Common myeloid progenitor, CD34-positive (primary cell): ENCODE data around the gene SMARCD2.
"Not testable (repeated sequence)": the region's sequence is repeated elsewhere in the genome, so short reads cannot be mapped to it uniquely, and the experiment has no call there.

Source experiments
- CTCF ChIA-PET: fragments of 350-600 bp; sonication (Branson Sonifier 250); formaldehyde crosslinking; loops from one replicate; lab custom pipeline; 2021; ENCODE audit warnings: antibody characterized with exemption; lab: Charles Lee
- POLR2A ChIA-PET: fragments of 350-600 bp; sonication (Branson Sonifier 250); formaldehyde crosslinking; loops from one replicate; lab custom pipeline; 2021; ENCODE audit warnings: antibody characterized with exemption; lab: Charles Lee
- DNase-seq, 3 donors: peaks; one replicate each; pipeline versions ENCODE4 v3.0.0 to v3.0.0-alpha.2; 2013
- H3K27ac ChIP-seq, 2 experiments: 1 replicate in 1 of 2; 2 replicates in 1 of 2; pipeline ENCODE4 v1.7.0; 2013; ENCODE audit warnings: inconsistent platforms in 2 of 2, low read length in 2 of 2, mild to moderate bottlenecking in 2 of 2, low read depth in 1 of 2, moderate library complexity in 1 of 2; ENCODE audit not compliant: severe bottlenecking in 2 of 2, insufficient read depth in 1 of 2, poor library complexity in 1 of 2
- H3K27me3 ChIP-seq, 5 experiments: replicated peaks in 2 of 5; 1 replicate in 3 of 5; 2 replicates in 2 of 5; pipeline versions ENCODE4 v1.6.1 to v1.7.0; 2013; ENCODE audit warnings: low read length in 4 of 5, mild to moderate bottlenecking in 2 of 5, moderate library complexity in 2 of 5, inconsistent platforms in 1 of 5; ENCODE audit not compliant: insufficient read depth in 5 of 5, control insufficient read depth in 4 of 5
- H3K36me3 ChIP-seq, 4 experiments: 1 replicate in 2 of 4; 2 replicates in 2 of 4; pipeline versions ENCODE4 v1.6.1 to v1.7.0; 2013; ENCODE audit warnings: low read length in 3 of 4, control low read depth in 1 of 4, mild to moderate bottlenecking in 1 of 4; ENCODE audit not compliant: control insufficient read depth in 4 of 4, insufficient read depth in 4 of 4
- H3K4me1 ChIP-seq, 4 experiments: 1 replicate in 3 of 4; 2 replicates in 1 of 4; pipeline versions ENCODE4 v1.6.1 to v1.7.1; 2013; ENCODE audit warnings: low read length in 3 of 4, mild to moderate bottlenecking in 3 of 4, control low read depth in 1 of 4, inconsistent platforms in 1 of 4, moderate library complexity in 1 of 4; ENCODE audit not compliant: control insufficient read depth in 4 of 4, insufficient read depth in 4 of 4; ENCODE audit errors: control extremely low read depth in 1 of 4
- H3K4me3 ChIP-seq, 7 experiments: 1 replicate in 4 of 7; 2 replicates in 3 of 7; pipeline versions ENCODE4 v1.5.1 to v1.7.0; 2013; ENCODE audit warnings: mild to moderate bottlenecking in 7 of 7, low read length in 6 of 7, moderate library complexity in 6 of 7, inconsistent platforms in 2 of 7, low read depth in 2 of 7, control low read depth in 1 of 7; ENCODE audit not compliant: insufficient read depth in 4 of 7, control insufficient read depth in 1 of 7; ENCODE audit errors: extremely low read depth in 1 of 7
- H3K9me3 ChIP-seq, 5 experiments: 1 replicate in 4 of 5; 2 replicates in 1 of 5; pipeline versions ENCODE4 v1.6.1 to v1.7.1; 2013; ENCODE audit warnings: low read length in 4 of 5, mild to moderate bottlenecking in 2 of 5, inconsistent platforms in 1 of 5, low read depth in 1 of 5, moderate library complexity in 1 of 5; ENCODE audit not compliant: control insufficient read depth in 4 of 5, insufficient read depth in 2 of 5; ENCODE audit errors: control extremely low read depth in 1 of 5
- WGBS: methylation state at CpG from one replicate; pipeline ENCODE4 v1.1.5; 2013; ENCODE audit not compliant: insufficient coverage; 5-methylcytosine and 5-hydroxymethylcytosine counted together

SMARCD2 gene

DNA sequence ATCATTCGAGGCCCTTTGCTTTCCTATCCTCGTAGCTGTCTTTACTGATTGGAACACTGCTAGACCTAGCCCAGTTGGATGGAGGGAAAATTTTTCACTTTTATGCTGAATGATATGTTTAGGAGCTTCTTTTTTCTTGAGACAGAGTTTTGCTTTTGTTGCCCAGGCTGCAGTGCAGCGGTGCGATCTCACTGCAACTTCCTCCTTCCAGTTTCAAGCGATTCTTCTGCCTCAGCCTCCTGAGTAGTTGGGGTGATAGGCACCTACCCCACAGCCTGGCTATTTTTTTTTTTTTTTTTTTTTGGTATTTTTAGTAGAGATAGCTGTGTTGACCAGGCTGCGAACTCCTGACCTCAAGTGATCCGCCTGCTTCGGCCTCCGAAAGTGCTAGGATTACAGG is 32.5 kb downstream of the SMARCD2 start:
- Histone ChIP-seq H3K36me3 (peaks cover 31 to 91% (median 70%) of the 10 kb centered on the region in 4 experiments), H3K4me1 (no peaks in the 10 kb centered on the region), H3K9me3 (no peaks in the 10 kb centered on the region), H3K27ac (no peak overlapping the region), H3K4me3 (no peak overlapping the region), H3K27me3 (no peaks in the 10 kb centered on the region)
- POLR2A ChIA-PET = interaction anchor here (0.8 kb wide), 1 partner anchor 18 kb away, joined by 3 read pairs; no protein-coding TSS in a partner anchor
- WGBS = no CpG with 5 or more reads among the region's 9 CpGs
- DNase-seq = no peak
- CTCF ChIA-PET = interaction anchor here (1.0 to 2.2 kb wide), 4 partner anchors 11 to 29 kb away, joined by 3 to 9 read pairs (median 5); no protein-coding TSS in a partner anchor

DNA sequence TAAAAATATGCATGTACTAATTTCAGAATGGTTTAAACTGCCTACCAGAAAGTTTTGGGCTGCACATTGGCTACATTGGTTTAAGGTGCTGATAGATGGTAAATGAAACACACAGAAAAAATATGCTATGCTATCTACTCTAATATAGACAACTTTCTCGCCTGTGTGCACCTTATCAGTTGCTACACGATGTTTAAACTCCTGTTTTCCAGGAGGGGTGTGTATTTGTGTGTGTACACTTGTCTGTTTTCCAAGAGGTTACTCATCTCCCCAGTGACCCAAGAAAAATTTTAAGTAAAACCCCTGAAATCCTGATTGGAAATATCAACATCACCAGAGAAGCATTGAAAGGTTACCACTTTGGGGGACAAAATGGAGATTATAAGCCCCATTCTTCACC is 36.9 kb downstream of the SMARCD2 start:
- Histone ChIP-seq H3K27me3 (no peaks in the 10 kb centered on the region), H3K27ac (no peak overlapping the region), H3K9me3 (no peaks in the 10 kb centered on the region), H3K4me3 (no peak overlapping the region), H3K36me3 (peaks cover 19 to 85% (median 54%) of the 10 kb centered on the region in 4 experiments), H3K4me1 (no peaks in the 10 kb centered on the region)
- DNase-seq = no peak
- ChIA-PET POLR2A (no interaction called here), CTCF (interaction anchor here (1.2 to 1.7 kb wide), 2 partner anchors 23 to 29 kb away, joined by 4 to 6 read pairs; no protein-coding TSS in a partner anchor)
- WGBS = no CpG with 5 or more reads among the region's 2 CpGs

DNA sequence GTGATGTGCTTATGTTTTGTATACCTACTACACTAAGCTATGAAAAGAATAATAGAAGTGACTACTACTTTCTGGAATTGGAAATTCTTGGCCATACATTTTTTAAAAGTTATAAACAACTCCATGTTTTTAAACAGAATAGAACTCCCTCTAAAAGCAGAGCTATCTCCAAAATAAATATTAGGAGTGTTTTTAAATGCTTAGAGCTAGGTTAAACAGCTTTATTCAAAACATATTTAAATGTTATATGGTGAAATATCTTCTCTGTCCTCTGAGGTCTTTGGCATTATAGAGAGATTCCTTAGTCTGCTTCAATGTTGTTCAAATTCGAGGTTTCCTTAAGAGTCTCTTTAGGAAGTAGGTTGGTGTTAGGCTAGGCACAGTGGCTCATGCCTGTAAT is 38.2 kb downstream of the SMARCD2 start:
- no peaks in the 10 kb centered on the region for H3K4me1 ChIP-seq
- H3K27me3 ChIP-seq = no peaks in the 10 kb centered on the region
- no peak for DNase-seq
- no peak overlapping the region for H3K4me3 ChIP-seq
- WGBS = no CpG with 5 or more reads among the region's 1 CpG
- CTCF ChIA-PET = interaction anchor here (0.9 to 1.7 kb wide), 6 partner anchors 10 to 62 kb away, joined by 3 to 6 read pairs (median 4); no protein-coding TSS in a partner anchor
- H3K27ac ChIP-seq = no peak overlapping the region
- no peaks in the 10 kb centered on the region for H3K9me3 ChIP-seq
- POLR2A ChIA-PET = interaction anchor here (0.7 to 1.2 kb wide), 3 partner anchors 10 to 54 kb away, joined by 3 read pairs; no protein-coding TSS in a partner anchor
- H3K36me3 ChIP-seq = peaks cover 15 to 85% (median 55%) of the 10 kb centered on the region in 4 experiments

DNA sequence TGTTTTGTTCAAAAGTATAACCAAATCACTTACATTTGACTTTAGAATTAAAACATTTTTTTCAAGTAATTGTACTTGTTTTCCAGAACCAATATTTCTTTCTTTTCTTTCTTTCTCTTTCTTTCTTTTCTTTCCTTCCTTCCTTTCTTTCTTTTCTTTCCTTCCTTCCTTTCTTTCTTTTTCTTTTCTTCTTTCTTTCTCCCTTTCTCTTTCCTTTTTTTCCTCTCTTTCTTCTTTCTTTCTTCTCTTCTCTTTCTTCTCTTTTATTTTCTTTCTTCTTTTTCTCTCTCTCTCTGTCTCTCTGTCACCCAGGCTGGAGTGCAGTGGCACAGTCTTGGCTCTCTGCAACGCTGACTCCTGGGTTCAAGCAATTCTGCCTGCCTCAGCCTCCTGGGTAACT is 41.7 kb downstream of the SMARCD2 start:
- Histone ChIP-seq H3K9me3 (no peaks in the 10 kb centered on the region), H3K4me1 (no peaks in the 10 kb centered on the region), H3K4me3 (no peak overlapping the region), H3K27ac (no peak overlapping the region), H3K27me3 (no peaks in the 10 kb centered on the region), H3K36me3 (peaks cover 14 to 84% (median 58%) of the 10 kb centered on the region in 4 experiments)
- WGBS = 100% methylated on average over 1 of the region's 1 CpG
- DNase-seq = no peak
- CTCF ChIA-PET = interaction anchor here (1.7 kb wide), 1 partner anchor 34 kb away, joined by 3 read pairs; no protein-coding TSS in a partner anchor
- POLR2A ChIA-PET = no interaction called here

DNA sequence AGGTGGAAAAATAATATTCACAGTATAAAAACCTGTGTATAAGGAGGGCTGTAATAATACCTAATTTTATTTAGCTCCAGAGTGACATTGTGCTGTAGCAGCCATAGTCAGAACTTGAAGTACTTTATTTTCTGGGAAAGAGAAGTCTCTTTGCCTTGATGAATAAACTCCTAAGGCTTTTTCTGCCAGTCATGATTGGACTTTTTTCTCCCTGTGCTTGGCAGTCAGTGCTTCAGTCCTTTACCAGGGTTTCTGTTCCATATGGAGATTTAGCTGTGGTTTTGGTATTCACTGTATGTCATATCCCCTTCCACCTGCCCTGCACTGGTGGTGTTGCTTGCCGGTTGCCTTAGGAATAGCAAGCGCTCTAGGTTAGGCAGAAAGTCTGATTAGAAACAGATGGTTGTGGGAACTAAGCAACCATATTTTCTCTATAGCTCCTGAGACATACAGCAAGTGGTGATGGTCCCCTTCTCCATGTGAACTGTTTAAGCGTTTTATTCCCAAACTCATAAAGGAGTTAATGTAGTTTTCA is 43.8 kb downstream of the SMARCD2 start:
- POLR2A ChIA-PET = interaction anchor here (1.3 kb wide), 1 partner anchor 25 kb away, joined by 4 read pairs; no protein-coding TSS in a partner anchor

DNA sequence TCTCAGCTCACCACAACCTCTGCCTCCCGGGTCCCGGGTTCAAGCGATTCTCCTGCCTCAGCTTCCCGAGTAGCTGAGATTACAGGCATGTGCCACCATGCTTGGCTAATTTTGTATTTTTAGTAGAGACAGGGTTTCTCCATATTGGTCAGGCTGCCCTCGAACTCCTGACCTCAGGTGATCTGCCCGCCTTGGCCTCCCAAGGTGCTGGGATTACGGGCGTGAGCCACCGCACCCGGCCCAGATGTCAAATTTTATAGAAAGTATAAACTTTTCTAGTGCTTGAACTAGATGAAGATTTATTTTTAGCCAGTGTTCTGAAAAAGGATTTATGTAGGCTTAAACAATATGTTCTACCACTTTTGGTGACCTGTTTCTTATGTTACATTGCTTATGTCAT is 46.1 kb downstream of the SMARCD2 start:
- not testable (repeated sequence) for DNase-seq, H3K4me3 ChIP-seq, H3K27me3 ChIP-seq, H3K27ac ChIP-seq, H3K9me3 ChIP-seq, H3K4me1 ChIP-seq
- POLR2A ChIA-PET = interaction anchor here (0.9 kb wide), 1 partner anchor 90 kb away, joined by 3 read pairs; no protein-coding TSS in a partner anchor
- CTCF ChIA-PET = interaction anchor here (1.5 kb wide), 1 partner anchor 15 kb away, joined by 4 read pairs; no protein-coding TSS in a partner anchor
- peaks cover 14 to 94% (median 63%) of the 10 kb centered on the region in 4 experiments for H3K36me3 ChIP-seq
- 96% methylated on average over 8 of the region's 10 CpGs for WGBS

More for the DNA sequence above, 43.8 kb downstream of the SMARCD2 start:
- no peaks in the 10 kb centered on the region for H3K4me1 ChIP-seq
- CTCF ChIA-PET = interaction anchor here (1.3 to 1.5 kb wide), 4 partner anchors 8 to 36 kb away, joined by 3 to 5 read pairs (median 4); no protein-coding TSS in a partner anchor
- no peaks in the 10 kb centered on the region for H3K9me3 ChIP-seq
- H3K27me3 ChIP-seq = no peaks in the 10 kb centered on the region
- no peak overlapping the region for H3K4me3 ChIP-seq
- WGBS = 100% methylated on average over 3 of the region's 3 CpGs
- H3K27ac ChIP-seq = no peak overlapping the region
- no peak for DNase-seq
- peaks cover 11 to 92% (median 64%) of the 10 kb centered on the region in 4 experiments for H3K36me3 ChIP-seq
